Mesendoderm (in vitro differentiated cells): ENCODE data around the gene SRL.
A peak's percentile ranks its signal among the peaks of the same experiment; 100 is the strongest.

Source experiments
- DNase-seq: peaks from one replicate; pipeline ENCODE4 v3.0.0; 2013
- H2AK5ac ChIP-seq: 2 replicates; pipeline ENCODE4 v1.6.1; 2013; ENCODE audit warnings: low read length, inconsistent platforms
- H2BK120ac ChIP-seq: 2 replicates; pipeline ENCODE4 v1.6.1; 2013; ENCODE audit warnings: low read depth, mild to moderate bottlenecking, low read length, moderate library complexity, mixed read lengths
- H2BK15ac ChIP-seq: replicated peaks from 2 replicates; pipeline ENCODE4 v1.6.1; 2013; ENCODE audit warnings: low read depth, mild to moderate bottlenecking, moderate library complexity
- H2BK5ac ChIP-seq: 2 replicates; pipeline ENCODE4 v1.6.1; 2013; ENCODE audit warnings: low read length, inconsistent platforms
- H3K18ac ChIP-seq: 2 replicates; pipeline ENCODE4 v1.6.1; 2013; ENCODE audit warnings: mild to moderate bottlenecking, low read length, mixed read lengths
- H3K23ac ChIP-seq: one replicate; pipeline ENCODE4 v1.6.1; 2013; ENCODE audit warnings: low read length
- H3K27ac ChIP-seq: 2 replicates; pipeline ENCODE4 v1.5.1; 2013; ENCODE audit warnings: low read depth, mild to moderate bottlenecking, inconsistent platforms, low read length, moderate library complexity
- H3K27me3 ChIP-seq: 2 replicates; pipeline ENCODE4 v1.6.1; 2013; ENCODE audit warnings: low read length, control low read depth, mild to moderate bottlenecking, inconsistent platforms; ENCODE audit not compliant: insufficient read depth, poor library complexity
- H3K36me3 ChIP-seq: 2 replicates; pipeline ENCODE4 v1.6.1; 2013; ENCODE audit warnings: low read length, inconsistent platforms; ENCODE audit not compliant: control insufficient read depth, insufficient read depth
- H3K4ac ChIP-seq: one replicate; pipeline ENCODE4 v1.6.1; 2013; ENCODE audit warnings: low read depth, mild to moderate bottlenecking, low read length, moderate library complexity
- H3K4me1 ChIP-seq: 2 replicates; pipeline ENCODE4 v1.6.1; 2013; ENCODE audit warnings: low read depth, low read length, inconsistent platforms; ENCODE audit not compliant: control insufficient read depth
- H3K4me2 ChIP-seq: 2 replicates; pipeline ENCODE4 v1.6.1; 2013; ENCODE audit warnings: low read length
- H3K4me3 ChIP-seq: 2 replicates; pipeline ENCODE4 v1.5.1; 2013; ENCODE audit warnings: mild to moderate bottlenecking, low read length
- H3K56ac ChIP-seq: one replicate; pipeline ENCODE4 v1.6.1; 2013; ENCODE audit warnings: low read length
- H3K79me1 ChIP-seq: 2 replicates; pipeline ENCODE4 v1.6.1; 2013; ENCODE audit warnings: low read length, inconsistent platforms
- H3K79me2 ChIP-seq: 2 replicates; pipeline ENCODE4 v1.6.1; 2013; ENCODE audit warnings: mild to moderate bottlenecking, low read length; ENCODE audit not compliant: control insufficient read depth, insufficient read depth
- H3K9ac ChIP-seq: 2 replicates; pipeline ENCODE4 v1.6.1; 2013; ENCODE audit warnings: low read length, inconsistent platforms
- H4K5ac ChIP-seq: one replicate; pipeline ENCODE4 v1.6.1; 2013; ENCODE audit warnings: low read length
- H4K8ac ChIP-seq: one replicate; pipeline ENCODE4 v1.6.1; 2013; ENCODE audit warnings: low read depth, mild to moderate bottlenecking, control low read depth, low read length, moderate library complexity
- WGBS: extraction: QIAGEN DNeasy Blood & Tissue Kit; methylation state at CpG from one replicate; pipeline ENCODE4 v1.1.7; 2013; ENCODE audit warnings: low lambda C conversion rate, missing lambda C conversion rate; ENCODE audit not compliant: insufficient coverage; ENCODE audit errors: extremely low coverage; 5-methylcytosine and 5-hydroxymethylcytosine counted together

SRL gene

GRCh38 chr16:4240624-4241023, 1.3 kb downstream of the SRL start:
- Histone ChIP-seq H3K56ac (no peak overlapping the region), H3K27me3 (no peaks in the 10 kb centered on the region), H2BK120ac (no peak overlapping the region), H3K27ac (no peak overlapping the region), H3K79me2 (no peaks in the 10 kb centered on the region), H4K5ac (no peak overlapping the region), H3K79me1 (no peaks in the 10 kb centered on the region), H2BK15ac (no peak overlapping the region), H3K36me3 (no peaks in the 10 kb centered on the region), H3K18ac (no peak overlapping the region), H3K23ac (no peak overlapping the region), H2AK5ac (no peak overlapping the region), H3K9ac (no peak overlapping the region), H3K4me3 (no peak overlapping the region), H3K4me1 (no peaks in the 10 kb centered on the region), H3K4me2 (no peak overlapping the region), H3K4ac (no peak overlapping the region), H4K8ac (no peak overlapping the region), H2BK5ac (no peak overlapping the region)
- DNase-seq, result no peak
- no CpG with 5 or more reads among the region's 12 CpGs for WGBS

GRCh38 chr16:4239682-4240175, 2.2 kb downstream of the SRL start:
- H3K4ac ChIP-seq, result no peak overlapping the region
- no peak overlapping the region for H3K18ac ChIP-seq
- no peaks in the 10 kb centered on the region for H3K79me2 ChIP-seq
- no peaks in the 10 kb centered on the region for H3K36me3 ChIP-seq
- H3K27me3 ChIP-seq, result no peaks in the 10 kb centered on the region
- H3K4me1 ChIP-seq, result no peaks in the 10 kb centered on the region
- H3K23ac ChIP-seq, result peak overlapping the region; percentile 1
- H4K5ac ChIP-seq, result no peak overlapping the region
- no peak overlapping the region for H2AK5ac ChIP-seq
- H3K9ac ChIP-seq, result no peak overlapping the region
- no peak overlapping the region for H3K27ac ChIP-seq
- no peak overlapping the region for H4K8ac ChIP-seq
- H3K4me3 ChIP-seq, result no peak overlapping the region
- H3K4me2 ChIP-seq, result no peak overlapping the region
- peak overlapping the region; percentile 13 for H3K56ac ChIP-seq
- DNase-seq, result no peak
- no peak overlapping the region for H2BK5ac ChIP-seq
- no CpG with 5 or more reads among the region's 19 CpGs for WGBS
- H3K79me1 ChIP-seq, result no peaks in the 10 kb centered on the region
- no peak overlapping the region for H2BK120ac ChIP-seq
- no peak overlapping the region for H2BK15ac ChIP-seq

- no peak overlapping the region for H3K4ac ChIP-seq
- no peaks in the 10 kb centered on the region for H3K4me1 ChIP-seq
- H2BK5ac ChIP-seq, result no peak overlapping the region
- no peaks in the 10 kb centered on the region for H3K79me2 ChIP-seq
- no peak overlapping the region for H4K8ac ChIP-seq
- no peak overlapping the region for H3K9ac ChIP-seq
- no peak for DNase-seq
- H3K23ac ChIP-seq, result no peak overlapping the region
- H4K5ac ChIP-seq, result no peak overlapping the region
- no peaks in the 10 kb centered on the region for H3K36me3 ChIP-seq
- H3K27me3 ChIP-seq, result no peaks in the 10 kb centered on the region
- H2BK120ac ChIP-seq, result no peak overlapping the region
- no peak overlapping the region for H3K27ac ChIP-seq
- H3K18ac ChIP-seq, result no peak overlapping the region
- H2AK5ac ChIP-seq, result no peak overlapping the region
- H3K4me3 ChIP-seq, result no peak overlapping the region
- no peak overlapping the region for H3K4me2 ChIP-seq
- H3K79me1 ChIP-seq, result no peaks in the 10 kb centered on the region
- no peak overlapping the region for H3K56ac ChIP-seq
- no CpG with 5 or more reads among the region's 5 CpGs for WGBS
- no peak overlapping the region for H2BK15ac ChIP-seq
Observed at GRCh38 chr16:4239020-4239419, 2.9 kb downstream of the SRL start.

GRCh38 chr16:4233431-4233830, 8.4 kb downstream of the SRL start:
- Histone ChIP-seq H3K23ac (no peak overlapping the region), H2BK120ac (no peak overlapping the region), H3K27me3 (no peaks in the 10 kb centered on the region), H4K5ac (no peak overlapping the region), H3K36me3 (no peaks in the 10 kb centered on the region), H3K79me1 (no peaks in the 10 kb centered on the region), H3K56ac (no peak overlapping the region), H3K4me1 (no peaks in the 10 kb centered on the region), H2BK5ac (no peak overlapping the region), H3K9ac (no peak overlapping the region), H3K4me2 (no peak overlapping the region), H3K4ac (no peak overlapping the region), H3K18ac (no peak overlapping the region), H2BK15ac (no peak overlapping the region), H3K4me3 (no peak overlapping the region), H4K8ac (no peak overlapping the region), H2AK5ac (no peak overlapping the region), H3K27ac (no peak overlapping the region), H3K79me2 (no peaks in the 10 kb centered on the region)
- WGBS, result no CpG with 5 or more reads among the region's 4 CpGs
- no peak for DNase-seq

GRCh38 chr16:4232541-4233386, 9.1 kb downstream of the SRL start:
- Histone ChIP-seq H3K4me2 (no peak overlapping the region), H2BK15ac (no peak overlapping the region), H2BK120ac (no peak overlapping the region), H3K36me3 (no peaks in the 10 kb centered on the region), H3K79me2 (no peaks in the 10 kb centered on the region), H3K4me3 (no peak overlapping the region), H2BK5ac (no peak overlapping the region), H4K5ac (no peak overlapping the region), H3K27me3 (no peaks in the 10 kb centered on the region), H2AK5ac (no peak overlapping the region), H3K23ac (no peak overlapping the region), H3K27ac (no peak overlapping the region), H4K8ac (no peak overlapping the region), H3K18ac (no peak overlapping the region), H3K4ac (no peak overlapping the region), H3K4me1 (no peaks in the 10 kb centered on the region), H3K56ac (no peak overlapping the region), H3K79me1 (no peaks in the 10 kb centered on the region), H3K9ac (no peak overlapping the region)
- DNase-seq, result no peak
- no CpG with 5 or more reads among the region's 14 CpGs for WGBS

GRCh38 chr16:4231886-4232285, 10.0 kb downstream of the SRL start:
- Histone ChIP-seq H2BK5ac (no peak overlapping the region), H3K79me1 (no peaks in the 10 kb centered on the region), H3K36me3 (no peaks in the 10 kb centered on the region), H4K8ac (no peak overlapping the region), H3K23ac (no peak overlapping the region), H3K4me3 (no peak overlapping the region), H3K79me2 (no peaks in the 10 kb centered on the region), H3K56ac (no peak overlapping the region), H3K18ac (no peak overlapping the region), H2BK120ac (no peak overlapping the region), H3K4me2 (no peak overlapping the region), H3K27ac (no peak overlapping the region), H4K5ac (no peak overlapping the region), H3K27me3 (no peaks in the 10 kb centered on the region), H2AK5ac (no peak overlapping the region), H3K9ac (no peak overlapping the region), H3K4me1 (no peaks in the 10 kb centered on the region), H3K4ac (no peak overlapping the region), H2BK15ac (no peak overlapping the region)
- WGBS, result no CpG with 5 or more reads among the region's 11 CpGs
- DNase-seq, result no peak
